GM21367 (cell line): ENCODE results near the gene LTBP4.
A peak's percentile ranks its signal among the peaks of the same experiment; 100 is the strongest.

Experiments
- ATAC-seq: cut with Tn5 transposase; IDR thresholded peaks from one replicate; pipeline ENCODE4 v1.9.1; 2021; ENCODE audit not compliant: unreplicated experiment

The LTBP4 gene

DNA sequence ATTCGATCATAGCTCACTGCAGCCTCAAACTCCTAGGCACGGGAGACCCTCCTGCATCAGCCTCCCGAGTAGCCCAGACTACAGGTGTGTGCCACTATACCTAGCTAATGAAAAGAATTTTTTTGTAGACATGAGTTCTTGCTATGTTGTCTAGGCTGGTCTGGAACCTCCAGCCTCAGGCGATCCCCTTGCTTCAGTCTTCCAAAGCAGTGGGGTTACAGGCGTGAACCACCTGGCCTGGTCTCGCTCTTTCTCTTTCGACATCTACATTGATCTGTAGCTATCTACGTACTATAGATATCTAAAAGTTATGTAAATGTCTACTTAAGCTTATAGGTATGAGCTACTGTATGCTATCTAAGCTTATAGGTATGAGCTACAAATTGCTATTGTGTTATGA is 56.9 kb downstream of the LTBP4 start:
- ATAC-seq: no peak

DNA sequence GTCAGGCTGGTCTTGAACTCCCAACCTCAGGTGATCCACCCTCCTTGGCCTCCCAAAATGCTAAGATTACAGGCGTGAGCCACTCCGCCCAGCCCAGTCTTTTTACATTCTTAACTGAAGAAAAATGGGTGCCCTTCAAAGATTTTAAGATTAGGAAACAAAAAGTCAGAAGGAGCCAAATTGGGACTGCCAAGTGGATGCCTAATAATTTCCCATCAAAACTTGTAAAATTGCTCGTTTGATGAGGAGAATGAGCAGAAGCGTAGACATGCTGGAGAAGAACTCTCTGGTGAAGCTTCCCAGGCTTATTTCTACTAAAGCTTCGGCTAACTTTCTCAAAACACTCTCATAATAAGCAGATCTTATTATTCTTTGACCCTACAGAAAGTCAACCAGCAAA is 57.9 kb downstream of the LTBP4 start:
- no peak for ATAC-seq

DNA sequence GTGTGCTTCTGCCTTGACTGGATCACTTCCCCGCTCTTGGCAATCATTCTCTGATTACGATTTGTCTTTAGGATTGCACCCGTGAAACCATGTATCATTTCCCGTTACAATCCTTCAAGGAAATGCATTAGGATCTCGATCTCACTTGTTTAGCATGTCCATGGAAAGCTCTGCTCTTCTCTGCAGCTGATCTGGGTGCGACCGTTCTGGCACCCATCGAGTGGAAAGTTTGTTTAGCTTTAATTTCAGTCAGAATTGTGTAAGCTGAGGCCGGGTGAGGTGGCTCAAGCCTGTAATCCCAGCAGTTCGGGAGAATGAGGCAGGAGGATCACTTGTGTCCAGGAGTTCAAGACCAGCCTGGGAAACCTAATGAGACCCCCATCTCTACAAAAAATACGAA is 58.4 kb downstream of the LTBP4 start:
- ATAC-seq: no peak

DNA sequence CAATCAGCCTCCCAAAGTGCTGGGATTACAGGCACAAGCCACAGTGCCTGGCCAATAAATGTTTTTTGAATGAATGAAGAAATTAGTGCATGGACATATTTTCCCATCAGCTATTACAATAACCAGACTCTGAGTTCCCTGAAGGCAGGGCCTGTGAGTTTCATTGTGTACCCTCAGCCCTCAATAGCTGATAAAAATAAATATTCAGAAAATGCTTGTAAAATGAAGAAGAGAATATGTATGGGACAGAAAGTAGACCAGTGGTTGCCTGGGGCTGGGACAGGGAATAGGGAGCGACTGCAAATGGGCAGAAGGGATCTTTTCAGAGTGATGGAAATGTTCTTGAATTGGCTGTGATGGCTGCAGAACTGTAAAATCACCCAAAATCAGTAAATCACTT is 60.4 kb downstream of the LTBP4 start:
- no peak for ATAC-seq

DNA sequence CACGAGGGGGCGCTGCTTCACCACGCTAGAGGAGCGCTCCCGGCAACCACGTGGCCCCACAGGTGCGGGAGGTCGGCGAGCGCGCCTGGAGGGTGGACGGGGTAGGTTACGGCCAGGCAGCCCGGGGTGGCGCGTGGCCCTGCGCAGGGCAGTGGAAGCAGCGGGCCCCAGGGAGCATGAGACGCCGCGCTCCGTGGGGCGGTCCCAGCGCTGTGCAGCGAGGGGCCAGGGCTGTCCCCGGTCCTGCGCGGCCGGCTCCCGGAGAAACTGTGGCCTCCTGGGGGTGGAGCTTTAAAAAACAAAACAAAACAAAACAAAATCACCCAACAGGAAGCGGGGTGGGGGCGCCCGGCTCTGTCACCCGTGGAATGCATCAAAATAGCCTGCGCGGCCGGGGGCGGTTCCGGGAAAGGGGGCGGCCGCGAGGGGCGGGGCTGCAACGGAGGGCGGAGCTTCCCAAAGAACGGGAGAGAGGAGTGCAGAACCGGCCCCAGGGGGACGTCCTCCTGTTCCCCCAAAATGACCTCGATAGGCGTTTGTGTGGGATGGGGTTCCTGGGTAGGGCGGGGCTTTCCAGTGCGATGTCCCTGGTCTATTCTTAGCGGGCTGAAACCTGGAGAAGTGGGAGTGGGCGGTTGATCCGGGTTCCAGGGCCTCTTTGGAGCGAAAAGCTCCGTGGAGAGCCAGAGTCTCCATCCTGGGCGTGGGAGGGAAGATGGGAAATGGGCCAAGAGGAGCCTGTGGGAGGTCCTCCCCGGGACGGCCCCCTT is 61.9 kb downstream of the LTBP4 start:
- ATAC-seq: peak; percentile 74

DNA sequence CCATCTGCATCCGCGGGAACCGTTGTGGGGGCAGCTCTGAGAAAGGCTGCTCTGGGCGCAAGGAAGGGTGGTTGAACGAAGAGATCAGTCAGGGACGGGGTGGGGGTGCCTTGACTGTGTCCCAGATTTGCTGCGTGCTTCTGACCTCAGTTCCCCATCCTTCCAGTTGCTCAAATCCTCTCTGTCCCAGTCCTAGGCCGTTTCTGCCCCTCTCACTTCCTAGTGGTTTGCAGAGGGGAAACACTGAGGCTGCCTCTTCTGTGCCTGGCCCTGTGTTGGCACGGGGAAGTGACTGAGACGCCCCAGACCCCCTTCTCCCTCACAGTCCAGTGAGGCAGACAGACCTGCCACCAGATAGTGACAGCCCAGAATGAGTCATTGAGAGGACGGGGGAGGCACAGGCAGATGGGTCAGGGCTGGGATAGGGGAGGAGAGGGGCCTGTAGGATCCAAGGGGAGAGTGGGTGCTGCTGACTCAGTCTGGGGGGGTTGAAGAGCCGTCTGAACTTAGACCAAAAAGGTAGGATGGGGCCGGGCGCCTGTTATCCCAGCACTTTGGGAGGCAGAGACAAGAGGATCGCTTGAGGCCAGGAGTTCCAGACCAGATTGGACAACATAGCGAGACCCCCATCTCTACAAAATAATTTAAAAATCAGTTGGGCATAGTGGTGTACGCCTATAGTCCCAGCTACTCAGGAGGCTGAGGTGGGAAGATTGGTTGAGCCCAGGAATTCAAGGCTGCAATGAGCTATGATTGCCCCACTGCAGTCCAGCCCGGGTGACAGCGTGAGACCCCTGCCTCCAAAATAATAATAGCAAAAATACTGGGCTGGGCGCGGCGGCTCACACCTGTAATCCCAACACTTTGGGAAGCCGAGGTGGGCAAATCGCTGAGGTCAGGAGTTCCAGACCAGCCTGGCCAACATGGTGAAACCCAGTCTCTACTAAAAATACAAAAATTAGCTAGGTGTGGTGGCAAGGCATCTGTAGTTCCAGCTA is 62.8 kb downstream of the LTBP4 start:
- ATAC-seq: no peak

DNA sequence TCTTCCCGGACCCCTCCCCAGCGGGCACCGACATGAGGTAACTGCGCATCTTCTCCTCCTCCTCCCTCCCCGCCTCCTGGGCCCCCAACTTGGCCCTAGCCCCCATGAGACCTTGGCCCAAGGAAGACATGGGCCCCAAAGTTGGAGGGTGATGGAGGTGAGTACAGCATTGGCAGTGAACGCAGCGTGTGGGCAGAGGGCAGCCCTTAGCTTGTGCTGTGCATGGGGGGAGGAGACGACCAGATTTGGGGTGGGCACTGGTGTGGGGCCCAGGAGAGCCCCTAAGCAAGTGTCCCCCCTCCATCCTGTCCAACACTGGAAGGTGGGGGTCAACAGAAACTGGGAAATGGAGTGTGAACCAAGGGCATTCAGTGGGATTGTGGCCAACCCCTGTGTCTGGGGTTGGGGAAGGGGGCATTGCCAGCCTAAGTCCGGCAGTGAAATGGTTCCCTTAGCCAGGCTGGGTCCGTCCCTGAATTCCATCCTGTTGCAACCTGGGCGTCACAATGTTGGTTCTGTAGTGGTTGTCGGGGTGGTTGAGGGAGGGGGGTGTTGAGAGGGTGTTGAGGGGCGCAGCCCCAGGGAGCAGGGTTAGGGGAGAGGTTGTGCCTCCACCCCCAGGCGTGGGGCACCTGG is 65.8 kb downstream of the LTBP4 start:
- no peak for ATAC-seq

DNA sequence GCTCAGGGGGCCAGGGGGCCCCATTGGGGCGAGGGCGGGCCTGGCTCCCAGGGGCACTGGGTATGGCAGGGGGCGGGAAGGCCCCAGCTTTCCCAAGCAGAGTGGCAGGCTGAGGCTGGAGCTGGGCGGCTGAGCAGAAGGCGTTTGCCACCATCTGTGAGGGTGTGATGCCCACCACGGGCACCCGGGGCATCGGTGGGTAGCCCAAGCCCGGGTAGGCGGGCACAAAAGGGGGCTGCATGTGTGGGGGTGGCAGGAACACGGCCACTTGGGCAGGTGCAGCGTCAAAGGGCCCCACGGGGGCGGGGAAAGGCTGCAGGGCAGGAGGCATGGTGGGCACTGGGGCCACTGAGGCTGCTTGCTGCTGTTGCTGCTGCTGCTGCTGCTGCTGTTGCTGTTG is 66.4 kb downstream of the LTBP4 start:
- no peak for ATAC-seq

DNA sequence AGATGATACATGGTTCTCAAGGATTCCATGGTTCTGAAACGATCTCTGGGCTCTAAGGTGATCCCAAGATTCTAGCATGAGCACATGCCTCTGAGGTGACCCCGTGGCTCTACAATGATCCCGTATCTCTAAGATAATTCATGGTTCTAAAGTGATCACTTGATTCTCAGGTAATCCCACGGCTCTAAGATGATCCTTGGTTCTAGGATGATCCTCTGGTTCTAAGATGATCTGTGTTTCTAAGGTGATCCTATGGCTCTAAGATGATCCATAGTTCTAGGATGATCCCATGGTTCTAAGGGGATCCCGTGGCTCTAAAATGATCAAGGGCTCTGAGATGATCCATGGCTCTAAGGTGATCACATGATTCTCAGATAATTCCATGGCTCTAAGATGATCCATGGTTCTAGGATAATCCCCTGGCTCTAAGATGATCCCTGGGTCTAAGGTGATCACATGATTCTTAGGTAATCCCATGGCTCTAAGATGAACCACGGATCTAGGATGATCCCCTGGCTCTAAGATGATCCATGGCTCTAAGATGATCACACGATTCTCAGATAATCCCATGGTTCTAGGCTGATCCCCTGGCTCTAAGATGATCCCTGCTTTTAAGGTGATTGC is 67.9 kb downstream of the LTBP4 start:
- no peak for ATAC-seq

DNA sequence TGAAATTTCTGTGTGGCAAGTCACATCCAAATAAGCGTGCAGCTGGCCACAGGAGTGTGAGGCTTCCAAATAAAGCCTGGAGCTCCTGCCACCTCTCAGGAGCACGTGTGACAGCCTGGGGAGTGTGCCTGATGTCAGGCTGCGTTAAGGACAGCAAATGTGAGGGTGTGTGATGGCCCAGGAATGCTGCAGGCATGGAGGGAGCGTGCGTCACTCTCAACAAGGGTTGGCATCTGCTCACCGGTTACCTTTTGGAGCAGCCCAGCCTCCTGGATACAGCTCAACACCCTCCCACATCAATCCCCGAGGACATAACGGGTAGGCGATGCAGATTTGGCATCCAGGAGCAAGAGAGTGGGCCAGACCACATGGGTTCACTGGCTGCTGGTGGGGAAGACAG is 70.2 kb downstream of the LTBP4 start:
- no peak for ATAC-seq

DNA sequence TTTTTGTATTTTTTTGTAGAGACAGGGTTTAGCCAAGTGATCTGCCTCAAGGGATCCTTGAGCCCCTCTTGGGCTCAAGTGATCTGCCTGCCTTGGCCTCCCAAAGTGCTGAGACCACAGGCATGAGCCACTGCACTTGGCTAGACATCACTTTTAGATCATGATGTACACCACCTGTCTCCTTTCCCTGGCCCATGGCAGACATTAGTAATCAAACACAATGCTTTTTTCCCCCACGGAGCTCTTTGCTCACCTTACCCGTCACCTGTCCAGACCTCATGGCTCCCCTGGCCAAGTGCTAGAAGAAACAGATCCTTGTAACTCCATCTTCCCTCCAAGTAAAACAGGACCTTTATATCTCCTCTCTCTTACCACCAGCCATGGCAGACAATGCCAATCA is 70.9 kb downstream of the LTBP4 start:
- ATAC-seq: no peak

DNA sequence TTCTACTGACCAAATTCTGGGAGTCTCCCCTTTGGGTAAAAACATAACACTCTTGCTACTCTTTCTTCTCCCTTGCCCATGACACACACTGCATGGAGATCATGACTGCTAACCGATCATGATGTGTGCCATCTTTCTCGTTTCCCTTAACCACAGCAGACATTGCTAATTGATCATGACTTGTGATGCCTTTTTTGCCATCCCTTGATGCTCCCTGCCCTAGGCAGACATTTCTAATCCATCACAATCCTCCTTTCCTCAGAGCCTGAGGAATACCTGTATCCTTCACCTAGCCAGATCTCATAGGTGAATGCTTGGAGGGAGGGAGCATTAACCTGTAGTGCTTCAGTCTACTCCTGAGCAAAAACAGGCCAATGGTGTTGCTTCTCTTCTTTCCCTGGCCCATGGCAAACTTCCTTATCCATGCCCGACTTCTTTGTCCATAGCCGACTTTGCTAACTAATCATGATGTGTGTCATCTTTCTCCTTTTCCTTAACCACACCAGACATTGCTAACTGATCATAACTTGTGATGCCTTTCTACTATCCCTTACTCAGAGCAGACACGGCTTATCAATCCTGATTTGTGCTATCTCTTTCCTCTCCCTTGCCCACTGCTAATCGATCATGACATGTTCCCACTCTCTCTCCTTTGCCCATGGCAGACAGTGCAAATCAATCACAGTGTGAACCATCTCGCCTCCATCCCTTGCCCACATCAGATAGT is 71.6 kb downstream of the LTBP4 start:
- no peak for ATAC-seq

DNA sequence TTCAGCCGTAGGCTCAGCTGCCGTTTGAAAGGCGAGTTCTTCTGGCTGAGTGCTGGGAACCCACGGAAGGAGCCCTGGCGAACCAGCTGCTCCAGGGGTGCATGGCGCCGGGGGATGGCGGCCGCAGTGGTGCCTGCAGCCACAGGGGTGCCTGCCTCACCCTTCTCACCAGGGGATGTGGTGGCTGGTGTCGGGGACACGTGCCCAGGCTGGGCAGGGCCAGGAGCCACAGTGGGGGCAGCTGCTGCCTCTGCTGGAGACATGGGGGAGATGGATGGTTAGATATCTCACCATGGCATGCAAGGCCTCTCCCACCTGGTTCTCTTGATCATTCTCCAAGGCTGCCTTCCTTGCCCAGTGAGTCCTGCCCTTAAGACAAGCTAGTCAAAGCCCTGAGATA is 72.2 kb downstream of the LTBP4 start:
- ATAC-seq: no peak

DNA sequence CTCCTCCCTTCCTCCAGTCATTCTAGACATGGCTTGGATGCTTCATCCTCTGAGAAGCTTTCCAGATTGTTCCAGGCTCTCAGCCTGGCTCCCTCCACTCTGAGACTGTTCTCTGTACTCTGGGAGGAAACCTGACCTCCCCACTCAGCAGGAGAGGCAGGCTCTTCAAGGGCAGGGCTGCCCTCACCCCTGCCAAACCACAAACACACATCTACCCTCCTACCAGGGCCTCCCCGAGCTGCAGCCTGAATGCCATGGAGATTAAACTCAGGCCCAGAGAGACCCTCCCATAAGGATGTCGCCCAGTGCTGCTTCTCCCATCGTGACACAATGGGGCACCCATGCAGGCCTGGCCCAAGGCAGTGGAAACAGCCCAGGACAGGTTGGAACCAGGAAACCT is 73.1 kb downstream of the LTBP4 start:
- no peak for ATAC-seq

DNA sequence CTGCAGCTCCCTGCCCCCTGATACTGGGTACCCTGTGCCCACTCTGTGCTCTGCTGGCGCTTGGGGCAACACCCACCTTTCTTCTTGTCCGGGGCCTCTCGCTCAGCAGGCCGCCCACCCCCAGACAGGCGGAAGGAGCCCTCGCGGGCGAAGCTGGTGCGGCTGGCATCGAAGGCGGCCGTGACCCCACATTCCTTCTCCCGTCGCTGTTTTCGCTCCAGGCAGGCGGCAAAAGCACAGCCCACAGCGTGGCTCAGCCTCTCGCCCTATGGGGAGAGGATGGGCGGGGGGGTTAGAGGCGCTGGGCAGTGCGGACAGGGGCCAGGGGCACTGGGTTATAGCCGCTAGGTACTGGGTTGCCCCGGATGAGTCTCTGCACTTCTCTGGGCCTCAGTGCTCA is 76.0 kb downstream of the LTBP4 start:
- ATAC-seq: no peak
